HUES6 (cell line): ENCODE results near the gene HDAC4.

Experiments
- H3K27ac ChIP-seq: 2 replicates; pipeline ENCODE4 v1.7.0; 2013; ENCODE audit warnings: low read depth, mild to moderate bottlenecking, low read length, inconsistent platforms
- H3K27me3 ChIP-seq: 2 replicates; pipeline ENCODE4 v1.6.1; 2013; ENCODE audit warnings: low read length; ENCODE audit not compliant: control insufficient read depth, insufficient read depth
- H3K36me3 ChIP-seq: 2 replicates; pipeline ENCODE4 v1.6.1; 2013; ENCODE audit warnings: low read length; ENCODE audit not compliant: control insufficient read depth, insufficient read depth
- H3K4me1 ChIP-seq: 2 replicates; pipeline ENCODE4 v1.6.1; 2013; ENCODE audit warnings: low read length; ENCODE audit not compliant: control insufficient read depth, insufficient read depth
- H3K4me3 ChIP-seq: 2 replicates; pipeline ENCODE4 v1.5.1; 2013; ENCODE audit warnings: low read depth, low read length
- H3K9ac ChIP-seq: one replicate; pipeline ENCODE4 v1.6.1; 2013; ENCODE audit warnings: mild to moderate bottlenecking, low read length
- H3K9me3 ChIP-seq: 2 replicates; pipeline ENCODE4 v1.6.1; 2013; ENCODE audit warnings: low read depth, low read length; ENCODE audit not compliant: control insufficient read depth, insufficient read depth

The HDAC4 gene

GRCh38 chr2:239014458-239015217 lies 386.2 kb downstream of the HDAC4 start:
- H3K27ac ChIP-seq: no peak overlapping the region
- H3K4me1 ChIP-seq: no peaks in the 10 kb centered on the region
- no peaks in the 10 kb centered on the region for H3K36me3 ChIP-seq
- no peak overlapping the region for H3K4me3 ChIP-seq
- H3K9me3 ChIP-seq: peaks cover 10% of the 10 kb centered on the region; the same call in 1 of the 2 replicates
- H3K9ac ChIP-seq: no peak overlapping the region
- H3K27me3 ChIP-seq: no peaks in the 10 kb centered on the region; the same call in 1 of the 2 replicates

- Histone ChIP-seq H3K27ac (no peak overlapping the region), H3K9me3 (peaks cover 10% of the 10 kb centered on the region; the same call in 1 of the 2 replicates), H3K27me3 (no peaks in the 10 kb centered on the region; the same call in 1 of the 2 replicates), H3K4me1 (peaks cover 6% of the 10 kb centered on the region; the same call in 1 of the 2 replicates), H3K9ac (no peak overlapping the region), H3K36me3 (no peaks in the 10 kb centered on the region), H3K4me3 (no peak overlapping the region)
These were observed 387.2 kb downstream of the HDAC4 start for GRCh38 chr2:239013678-239013976.

GRCh38 chr2:239012936-239013677 lies 387.7 kb downstream of the HDAC4 start:
- Histone ChIP-seq H3K4me3 (no peak overlapping the region), H3K27ac (no peak overlapping the region), H3K36me3 (no peaks in the 10 kb centered on the region), H3K9me3 (peaks cover 10% of the 10 kb centered on the region; the same call in 1 of the 2 replicates), H3K27me3 (no peaks in the 10 kb centered on the region; the same call in 1 of the 2 replicates), H3K9ac (no peak overlapping the region), H3K4me1 (peaks cover 6% of the 10 kb centered on the region; the same call in 1 of the 2 replicates)

- Histone ChIP-seq H3K27ac (no peak overlapping the region), H3K4me1 (peaks cover 6% of the 10 kb centered on the region; the same call in 1 of the 2 replicates), H3K4me3 (no peak overlapping the region), H3K9me3 (peaks cover 3% of the 10 kb centered on the region; the same call in 1 of the 2 replicates), H3K9ac (no peak overlapping the region), H3K36me3 (no peaks in the 10 kb centered on the region), H3K27me3 (no peaks in the 10 kb centered on the region; the same call in 1 of the 2 replicates)
These were observed 388.6 kb downstream of the HDAC4 start for GRCh38 chr2:239012228-239012627.

- Histone ChIP-seq H3K36me3 (no peaks in the 10 kb centered on the region), H3K9ac (no peak overlapping the region), H3K9me3 (no peaks in the 10 kb centered on the region; the same call in 1 of the 2 replicates), H3K4me1 (peaks cover 6% of the 10 kb centered on the region; the same call in 1 of the 2 replicates), H3K27me3 (peaks cover 5% of the 10 kb centered on the region; the same call in 1 of the 2 replicates), H3K27ac (no peak overlapping the region), H3K4me3 (no peak overlapping the region)
These were observed 391.2 kb downstream of the HDAC4 start for GRCh38 chr2:239009589-239009961.

GRCh38 chr2:239008677-239009588 lies 391.9 kb downstream of the HDAC4 start:
- peaks cover 5% of the 10 kb centered on the region; the same call in 1 of the 2 replicates for H3K27me3 ChIP-seq

GRCh38 chr2:239008004-239008403 lies 392.8 kb downstream of the HDAC4 start:
- H3K4me3 ChIP-seq: no peak overlapping the region
- no peak overlapping the region for H3K9ac ChIP-seq
- H3K9me3 ChIP-seq: no peaks in the 10 kb centered on the region; the same call in 1 of the 2 replicates
- peaks cover 6% of the 10 kb centered on the region; the same call in 1 of the 2 replicates for H3K4me1 ChIP-seq
- no peaks in the 10 kb centered on the region for H3K36me3 ChIP-seq
- peaks cover 5% of the 10 kb centered on the region; the same call in 1 of the 2 replicates for H3K27me3 ChIP-seq
- H3K27ac ChIP-seq: no peak overlapping the region

More at GRCh38 chr2:239008677-239009588, 391.9 kb downstream of the HDAC4 start:
- Histone ChIP-seq H3K4me1 (peaks cover 6% of the 10 kb centered on the region; the same call in 1 of the 2 replicates), H3K27ac (no peak overlapping the region), H3K36me3 (no peaks in the 10 kb centered on the region), H3K4me3 (no peak overlapping the region), H3K9me3 (no peaks in the 10 kb centered on the region; the same call in 1 of the 2 replicates), H3K9ac (no peak overlapping the region)

- Histone ChIP-seq H3K9me3 (peaks cover under 1% of the 10 kb centered on the region; the same call in 1 of the 2 replicates), H3K36me3 (no peaks in the 10 kb centered on the region), H3K4me3 (no peak overlapping the region), H3K27ac (no peak overlapping the region), H3K9ac (no peak overlapping the region), H3K27me3 (peaks cover 5% of the 10 kb centered on the region; the same call in 1 of the 2 replicates), H3K4me1 (peaks cover 6% of the 10 kb centered on the region; the same call in 1 of the 2 replicates)
These were observed 394.1 kb downstream of the HDAC4 start for GRCh38 chr2:239006622-239007285.

GRCh38 chr2:239005586-239005985 lies 395.2 kb downstream of the HDAC4 start:
- Histone ChIP-seq H3K27me3 (peaks cover 5% of the 10 kb centered on the region; the same call in 1 of the 2 replicates), H3K4me1 (peaks cover 6% of the 10 kb centered on the region; the same call in 1 of the 2 replicates), H3K36me3 (no peaks in the 10 kb centered on the region), H3K9ac (no peak overlapping the region), H3K27ac (no peak overlapping the region), H3K4me3 (no peak overlapping the region), H3K9me3 (peaks cover 2% of the 10 kb centered on the region)
